ENCODE data around the gene SLC24A3. TPM values are rescaled to one million over a fixed set of nuclear protein-coding genes. Genes with fewer than 3 reads are reported as not detected.

SLC24A3 gene
- total and polyA plus RNA-seq, 2 of the 13 experiments (the other 11 are each of a cell fraction or from before 2014, with no cell fraction given): not detected

DNA sequence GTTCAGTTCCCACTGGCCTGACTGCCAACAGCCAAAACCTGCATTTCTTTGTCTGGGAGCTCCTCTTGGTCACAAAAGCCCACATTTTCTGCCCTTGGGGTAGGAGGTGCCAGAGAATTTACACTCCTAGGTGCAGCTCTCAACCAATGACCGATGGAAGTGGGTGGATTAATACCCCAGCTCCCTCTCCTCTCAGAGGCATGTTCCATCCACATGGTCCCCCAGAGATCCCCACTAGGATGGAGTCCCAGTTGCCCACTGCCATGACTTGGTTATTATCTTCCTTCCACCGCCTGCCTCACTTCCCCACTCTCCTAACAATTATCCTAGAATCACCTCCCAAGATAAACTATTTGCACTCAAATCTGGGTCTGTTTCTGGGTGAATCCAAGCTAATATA, 434.5 kb downstream of the SLC24A3 start:
- Histone ChIP-seq H3K9ac (ENCODE audit: insufficient read depth, low read depth, low read length) (no peak overlapping the region), H3K36me3 (replicated peaks in 1 of 2; ENCODE audit: control insufficient read depth in 1 of 2, insufficient read depth in 2 of 2, low read length in 2 of 2) (no peaks in the 10 kb centered on the region), H3K4me3 (replicated peaks in 1 of 3; ENCODE audit: insufficient read depth in 1 of 3, low read depth in 2 of 3, low read length in 3 of 3) (no peak overlapping the region), H3K9me3 (ENCODE audit: low read length) (0 out of 2 replicates have a peak, but pooled peaks cover 5% of the 10 kb centered on the region), H3K4me2 (ENCODE audit: low read depth, low read length) (no peak overlapping the region), H3K27ac (ENCODE audit: extremely low read length, insufficient read depth, low read length) (no peak overlapping the region), H3K27me3 (ENCODE audit: control insufficient read depth in 1 of 2, insufficient read depth in 2 of 2, low read length in 2 of 2) (peaks cover 0 to 5% of the 10 kb centered on the region in 2 experiments; a peak in 3 of 5 replicates), H3K79me2 (ENCODE audit: insufficient read depth, low read length) (no peaks in the 10 kb centered on the region), H4K20me1 (ENCODE audit: insufficient read depth, low read length) (no peaks in the 10 kb centered on the region), H2AFZ (ENCODE audit: low read length) (no peak overlapping the region), H3K4me1 (ENCODE audit: insufficient read depth, low read length) (peaks cover 8% of the 10 kb centered on the region)
- DNase-seq (ENCODE audit: low spot score): no peak
- intact Hi-C loops (cut with micrococcal nuclease; ENCODE audit: unreplicated experiment): no loop called here
- in situ Hi-C loops (cut with HindIII; ENCODE audit: extremely low pct_ligation_motif_present, low pct_unique_long_range_greater_than_20kb): no loop called here
- no peak for FAIRE-seq
- no peak for ATAC-seq
- 5% methylated on average over 2 of the region's 2 CpGs for WGBS (ENCODE audit: low lambda C conversion rate)
- CTCF ChIA-PET (ENCODE audit: low intra/inter-chr PET ratio, low total read pairs): no interaction called here
- TF ChIP-seq MED1 (CRISPR knock-in tag; IDR thresholded peaks at IDR 0.05) (no peak), ZNF441 (CRISPR knock-in tag; IDR thresholded peaks at IDR 0.05; ENCODE audit: borderline replicate concordance) (no peak), ZNF343 (CRISPR knock-in tag; IDR thresholded peaks at IDR 0.05) (no peak), CREB3 (CRISPR knock-in tag; IDR thresholded peaks at IDR 0.05) (no peak), KLF16 (CRISPR knock-in tag; IDR thresholded peaks at IDR 0.05) (no peak), ZNF75D (CRISPR knock-in tag; IDR thresholded peaks at IDR 0.05; ENCODE audit: borderline replicate concordance) (no peak), ZNF484 (CRISPR knock-in tag; IDR thresholded peaks at IDR 0.05; ENCODE audit: borderline replicate concordance, low read depth) (no peak), ATF3 (CRISPR knock-in tag; IDR thresholded peaks at IDR 0.05) (no peak), RARA (CRISPR knock-in tag; IDR thresholded peaks at IDR 0.05) (no peak), JUNB (CRISPR knock-in tag; IDR thresholded peaks at IDR 0.05; ENCODE audit: borderline replicate concordance) (no peak), MYPOP (CRISPR knock-in tag; IDR thresholded peaks at IDR 0.05) (no peak), ZNF570 (CRISPR knock-in tag; IDR thresholded peaks at IDR 0.05; ENCODE audit: borderline replicate concordance) (no peak), ZNF747 (CRISPR knock-in tag; IDR thresholded peaks at IDR 0.05; ENCODE audit: borderline replicate concordance) (no peak), HDAC1 (CRISPR knock-in tag; IDR thresholded peaks at IDR 0.05) (no peak), NFYC (CRISPR knock-in tag; IDR thresholded peaks at IDR 0.05) (no peak), ZNF772 (CRISPR knock-in tag; IDR thresholded peaks at IDR 0.05) (no peak), RELA (CRISPR knock-in tag; IDR thresholded peaks at IDR 0.05) (no peak), NFATC3 (CRISPR knock-in tag; IDR thresholded peaks at IDR 0.05) (no peak)
- TF ChIP-seq, protein P1, sequence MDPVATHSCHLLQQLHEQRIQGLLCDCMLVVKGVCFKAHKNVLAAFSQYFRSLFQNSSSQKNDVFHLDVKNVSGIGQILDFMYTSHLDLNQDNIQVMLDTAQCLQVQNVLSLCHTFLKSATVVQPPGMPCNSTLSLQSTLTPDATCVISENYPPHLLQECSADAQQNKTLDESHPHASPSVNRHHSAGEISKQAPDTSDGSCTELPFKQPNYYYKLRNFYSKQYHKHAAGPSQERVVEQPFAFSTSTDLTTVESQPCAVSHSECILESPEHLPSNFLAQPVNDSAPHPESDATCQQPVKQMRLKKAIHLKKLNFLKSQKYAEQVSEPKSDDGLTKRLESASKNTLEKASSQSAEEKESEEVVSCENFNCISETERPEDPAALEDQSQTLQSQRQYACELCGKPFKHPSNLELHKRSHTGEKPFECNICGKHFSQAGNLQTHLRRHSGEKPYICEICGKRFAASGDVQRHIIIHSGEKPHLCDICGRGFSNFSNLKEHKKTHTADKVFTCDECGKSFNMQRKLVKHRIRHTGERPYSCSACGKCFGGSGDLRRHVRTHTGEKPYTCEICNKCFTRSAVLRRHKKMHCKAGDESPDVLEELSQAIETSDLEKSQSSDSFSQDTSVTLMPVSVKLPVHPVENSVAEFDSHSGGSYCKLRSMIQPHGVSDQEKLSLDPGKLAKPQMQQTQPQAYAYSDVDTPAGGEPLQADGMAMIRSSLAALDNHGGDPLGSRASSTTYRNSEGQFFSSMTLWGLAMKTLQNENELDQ (CRISPR knock-in tag; IDR thresholded peaks at IDR 0.05; ENCODE audit: borderline replicate concordance): no peak
- TF ChIP-seq, protein P2, sequence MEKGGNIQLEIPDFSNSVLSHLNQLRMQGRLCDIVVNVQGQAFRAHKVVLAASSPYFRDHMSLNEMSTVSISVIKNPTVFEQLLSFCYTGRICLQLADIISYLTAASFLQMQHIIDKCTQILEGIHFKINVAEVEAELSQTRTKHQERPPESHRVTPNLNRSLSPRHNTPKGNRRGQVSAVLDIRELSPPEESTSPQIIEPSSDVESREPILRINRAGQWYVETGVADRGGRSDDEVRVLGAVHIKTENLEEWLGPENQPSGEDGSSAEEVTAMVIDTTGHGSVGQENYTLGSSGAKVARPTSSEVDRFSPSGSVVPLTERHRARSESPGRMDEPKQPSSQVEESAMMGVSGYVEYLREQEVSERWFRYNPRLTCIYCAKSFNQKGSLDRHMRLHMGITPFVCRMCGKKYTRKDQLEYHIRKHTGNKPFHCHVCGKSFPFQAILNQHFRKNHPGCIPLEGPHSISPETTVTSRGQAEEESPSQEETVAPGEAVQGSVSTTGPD (CRISPR knock-in tag; IDR thresholded peaks at IDR 0.05): no peak
- POLR2A ChIA-PET: no interaction called here
- BruUV-seq (replicated peaks): no TSS peak
